WERI-Rb-1 (cell line): Measurements from ENCODE around the gene TMA16.

ENCODE experiments used
- DNase-seq: peaks from one replicate; pipeline ENCODE4 v3.0.0-alpha.2; 2020
- H3K27ac ChIP-seq: fragments of 250-450 bp; sonication (Bioruptor Pico); 2 replicates; pipeline ENCODE4 v1.5.1; 2020; ENCODE audit warnings: mild to moderate bottlenecking, moderate library complexity
- H3K27me3 ChIP-seq: fragments of 250-450 bp; sonication (Bioruptor Pico); 2 replicates; pipeline ENCODE4 v1.5.1; 2021; ENCODE audit warnings: mild to moderate bottlenecking, low read depth, moderate library complexity; ENCODE audit not compliant: insufficient read depth, severe bottlenecking
- H3K36me3 ChIP-seq: fragments of 250-450 bp; sonication (Bioruptor Pico); 2 replicates; pipeline ENCODE4 v1.5.1; 2020; ENCODE audit warnings: mild to moderate bottlenecking, moderate library complexity
- H3K4me3 ChIP-seq: 2 replicates; pipeline ENCODE4 v1.5.1; 2011; ENCODE audit warnings: low read depth, mild to moderate bottlenecking, control low read depth, low read length
- H3K9me3 ChIP-seq: fragments of 250-450 bp; sonication (Bioruptor Pico); 2 replicates; pipeline ENCODE4 v1.5.1; 2021; ENCODE audit warnings: mild to moderate bottlenecking, moderate library complexity; ENCODE audit not compliant: severe bottlenecking
- TF ChIP-seq, protein P1 (sequence below): IDR thresholded peaks from 2 replicates; pipeline ENCODE4 v1.5.1; 2011; ENCODE audit warnings: low read depth, mild to moderate bottlenecking, control low read depth, inconsistent platforms, low read length

The TMA16 gene

DNA sequence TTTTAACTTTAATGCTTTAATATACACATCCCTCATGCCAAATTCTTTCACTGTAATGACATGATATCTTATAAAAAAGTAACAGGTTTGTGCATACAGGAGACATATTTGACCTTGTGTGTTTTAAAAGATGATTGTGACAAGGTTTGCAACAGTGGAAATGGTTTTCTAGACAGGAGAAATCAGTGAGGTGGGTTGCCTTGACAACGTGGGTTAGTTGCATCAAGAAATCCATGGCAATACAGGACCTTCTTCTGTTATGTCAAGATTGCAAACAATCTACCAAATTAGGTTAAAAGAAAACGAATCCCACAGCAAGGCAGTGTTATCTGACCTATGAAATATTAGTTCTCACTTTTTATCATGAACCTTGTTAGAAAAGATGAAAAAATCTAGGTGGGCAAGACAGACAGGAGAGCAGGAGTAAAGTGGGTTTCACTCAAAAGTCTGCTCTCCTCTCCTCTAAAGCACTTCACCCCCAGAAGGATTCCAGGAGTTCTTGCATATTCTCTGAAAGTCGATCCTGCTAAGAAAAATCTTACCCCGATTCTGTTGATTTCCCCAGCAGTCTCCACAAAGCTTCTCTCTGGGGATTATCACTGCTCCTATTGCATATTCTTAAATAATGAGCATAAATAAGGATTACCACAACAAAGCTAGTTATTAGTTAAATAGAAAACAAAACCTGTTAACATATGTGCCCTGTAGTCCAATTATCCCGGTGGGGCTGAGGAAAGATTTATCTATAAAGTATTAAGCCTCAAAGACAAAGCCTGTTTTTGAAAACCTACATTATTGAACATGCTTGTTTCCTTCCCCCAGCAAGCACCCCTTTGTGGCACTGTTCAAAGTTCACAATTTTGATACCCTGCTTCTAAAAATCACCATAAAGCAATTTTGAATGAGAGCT is 71.0 kb downstream of the TMA16 start:
- Histone ChIP-seq H3K9me3 (no peaks in the 10 kb centered on the region), H3K4me3 (peak overlapping the region; percentile 6)

DNA sequence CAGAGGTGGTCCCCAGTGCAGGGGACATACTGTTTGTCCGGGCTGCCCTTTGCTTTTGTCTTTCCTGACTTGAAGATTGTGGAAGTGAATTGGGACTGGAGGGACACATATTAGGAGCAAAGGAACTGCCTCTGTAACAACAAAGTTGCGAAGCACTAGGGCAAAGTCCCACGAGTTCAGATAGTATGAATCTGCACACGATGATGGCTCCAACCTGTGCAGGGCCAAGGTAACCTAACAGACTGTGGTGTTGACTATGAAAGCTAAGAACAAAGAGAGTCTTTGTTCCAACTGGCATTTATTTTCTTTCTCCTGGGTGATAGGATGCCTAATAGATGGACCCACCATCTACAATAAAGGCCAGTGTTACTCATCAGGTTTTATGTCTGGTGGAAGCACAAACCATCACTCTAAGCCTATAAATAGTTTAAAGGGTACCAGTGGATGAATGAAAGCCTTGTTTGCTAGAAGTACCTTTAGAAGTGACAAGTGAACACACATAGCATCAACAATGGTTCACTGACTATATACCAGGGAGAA is 71.8 kb downstream of the TMA16 start:
- DNase-seq: no peak
- H3K36me3 ChIP-seq: no peaks in the 10 kb centered on the region
- TF ChIP-seq, protein P1, sequence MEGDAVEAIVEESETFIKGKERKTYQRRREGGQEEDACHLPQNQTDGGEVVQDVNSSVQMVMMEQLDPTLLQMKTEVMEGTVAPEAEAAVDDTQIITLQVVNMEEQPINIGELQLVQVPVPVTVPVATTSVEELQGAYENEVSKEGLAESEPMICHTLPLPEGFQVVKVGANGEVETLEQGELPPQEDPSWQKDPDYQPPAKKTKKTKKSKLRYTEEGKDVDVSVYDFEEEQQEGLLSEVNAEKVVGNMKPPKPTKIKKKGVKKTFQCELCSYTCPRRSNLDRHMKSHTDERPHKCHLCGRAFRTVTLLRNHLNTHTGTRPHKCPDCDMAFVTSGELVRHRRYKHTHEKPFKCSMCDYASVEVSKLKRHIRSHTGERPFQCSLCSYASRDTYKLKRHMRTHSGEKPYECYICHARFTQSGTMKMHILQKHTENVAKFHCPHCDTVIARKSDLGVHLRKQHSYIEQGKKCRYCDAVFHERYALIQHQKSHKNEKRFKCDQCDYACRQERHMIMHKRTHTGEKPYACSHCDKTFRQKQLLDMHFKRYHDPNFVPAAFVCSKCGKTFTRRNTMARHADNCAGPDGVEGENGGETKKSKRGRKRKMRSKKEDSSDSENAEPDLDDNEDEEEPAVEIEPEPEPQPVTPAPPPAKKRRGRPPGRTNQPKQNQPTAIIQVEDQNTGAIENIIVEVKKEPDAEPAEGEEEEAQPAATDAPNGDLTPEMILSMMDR: no peak
- H3K27ac ChIP-seq: peak overlapping the region; percentile 71
- H3K27me3 ChIP-seq: no peaks in the 10 kb centered on the region
- no peaks in the 10 kb centered on the region for H3K9me3 ChIP-seq
- no peak overlapping the region for H3K4me3 ChIP-seq

More for the DNA sequence above, 71.0 kb downstream of the TMA16 start:
- H3K36me3 ChIP-seq: no peaks in the 10 kb centered on the region
- DNase-seq: peak; percentile 41
- no peaks in the 10 kb centered on the region for H3K27me3 ChIP-seq
- peak overlapping the region; percentile 71 for H3K27ac ChIP-seq
- TF ChIP-seq, protein P1: no peak

GRCh38 chr4:163568843-163569242 is 74.4 kb downstream of the TMA16 start:
- no peaks in the 10 kb centered on the region for H3K36me3 ChIP-seq
- no peak overlapping the region for H3K27ac ChIP-seq
- TF ChIP-seq, protein P1: no peak

More at GRCh38 chr4:163568843-163569242, 74.4 kb downstream of the TMA16 start:
- H3K27me3 ChIP-seq: no peaks in the 10 kb centered on the region
- no peak overlapping the region for H3K4me3 ChIP-seq
- no peak for DNase-seq
- no peaks in the 10 kb centered on the region for H3K9me3 ChIP-seq
